ENCODE data around the gene RAPGEF1.

The RAPGEF1 gene

GRCh38 chr9:131752231-131752884, 12.5 kb upstream of the RAPGEF1 start:
- no peak for DNase-seq (ENCODE audit: low read depth)

- no peak for DNase-seq (ENCODE audit: low read depth)
These were observed 8.6 kb upstream of the RAPGEF1 start for GRCh38 chr9:131748411-131748955.

- peak; percentile 50 for DNase-seq (ENCODE audit: low read depth)
These were observed 7.5 kb upstream of the RAPGEF1 start for GRCh38 chr9:131747352-131747751.

- DNase-seq (ENCODE audit: low read depth): no peak
These were observed 5.7 kb upstream of the RAPGEF1 start for GRCh38 chr9:131745610-131746009.

DNA sequence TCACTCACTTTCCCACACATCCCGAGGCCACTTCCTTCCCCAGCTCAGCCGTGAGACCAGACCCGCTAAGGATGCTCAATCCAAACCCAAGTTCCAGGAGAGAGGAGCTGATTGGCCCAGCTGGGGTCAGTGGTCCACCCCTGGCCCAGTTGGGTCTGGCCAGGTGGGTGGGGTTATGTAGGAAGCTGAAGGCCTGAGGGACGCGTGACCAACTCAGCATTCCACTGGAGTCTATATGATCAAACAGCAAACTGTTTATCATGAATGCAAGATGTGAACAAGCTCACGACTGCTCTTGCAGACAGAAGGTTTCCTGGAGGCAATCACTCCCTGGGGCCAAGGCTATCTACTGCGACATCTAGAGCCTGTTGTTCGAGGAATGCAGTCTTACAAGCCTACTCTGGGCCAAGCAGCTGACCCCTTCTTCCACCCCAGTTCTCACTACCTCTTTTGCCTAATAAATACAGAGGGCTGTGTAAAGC, 4.9 kb upstream of the RAPGEF1 start:
- DNase-seq (ENCODE audit: low read depth): no peak

GRCh38 chr9:131744171-131744719, 4.4 kb upstream of the RAPGEF1 start:
- DNase-seq (ENCODE audit: low read depth): no peak

DNA sequence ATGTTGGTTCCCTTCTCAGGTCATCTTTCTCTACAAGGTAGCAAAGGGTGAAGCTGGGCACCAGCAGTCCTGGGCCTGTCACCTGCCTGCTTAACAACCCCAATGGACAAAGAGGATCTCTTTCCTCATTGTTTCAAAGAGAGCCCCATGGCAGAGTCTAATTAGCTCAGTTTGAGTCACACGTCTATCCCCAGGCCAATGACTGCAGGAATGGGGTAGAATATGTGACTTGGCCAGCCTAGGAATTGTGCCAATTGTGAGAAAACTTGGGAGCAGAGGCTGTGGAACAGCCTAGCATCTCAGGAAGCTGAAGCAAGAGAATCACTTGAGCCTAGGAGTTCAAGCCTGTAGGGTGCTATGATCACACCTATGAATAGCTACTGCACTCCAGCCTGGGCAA, 3.6 kb upstream of the RAPGEF1 start:
- no peak for DNase-seq (ENCODE audit: low read depth)

GRCh38 chr9:131743096-131743495, 3.2 kb upstream of the RAPGEF1 start:
- no peak for DNase-seq (ENCODE audit: low read depth)

- DNase-seq (ENCODE audit: low read depth): no peak
These were observed 1.0 kb upstream of the RAPGEF1 start for GRCh38 chr9:131740898-131741297.

DNA sequence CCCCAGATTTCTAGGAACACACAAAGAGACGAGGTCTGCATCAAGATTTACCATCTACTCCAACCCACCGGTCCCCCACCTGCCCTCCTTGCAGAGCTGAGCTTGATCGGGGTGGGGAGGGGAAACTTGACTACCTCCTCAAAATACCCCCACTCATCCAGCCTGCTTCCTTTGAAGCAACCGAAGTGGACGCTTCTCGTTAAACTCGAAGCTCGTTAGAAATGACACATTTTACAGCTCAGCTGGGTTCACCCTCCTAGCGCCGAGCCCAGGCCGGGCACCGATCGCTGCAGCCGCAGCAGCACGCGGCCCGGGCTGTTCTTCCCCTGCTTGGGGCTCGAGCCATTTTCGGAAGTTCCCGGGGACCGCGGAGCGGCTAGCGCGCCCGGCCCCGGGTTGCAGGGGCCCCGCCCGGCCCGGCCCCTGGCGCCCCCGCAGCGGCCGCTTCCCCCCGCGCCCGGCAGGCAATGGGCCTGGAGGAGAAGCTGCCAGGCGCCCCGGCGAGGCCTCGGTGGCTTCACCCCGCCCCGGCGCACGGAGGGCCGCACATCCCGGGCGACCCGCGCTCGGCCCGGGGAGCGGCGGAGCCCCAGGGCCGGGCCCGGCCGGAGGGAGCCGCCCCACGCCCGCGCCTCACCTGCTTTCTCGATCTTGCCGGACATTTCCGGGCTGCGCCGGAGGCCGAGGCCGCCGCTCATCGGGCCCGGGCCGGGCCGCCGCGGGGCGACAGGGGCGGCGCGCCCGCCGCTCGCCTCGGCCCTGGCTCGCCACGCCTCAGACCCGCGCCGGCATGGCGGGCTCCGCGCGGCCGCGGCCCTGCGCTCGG, 530 bp downstream of the RAPGEF1 start:
- no peak for DNase-seq (ENCODE audit: low read depth)

DNA sequence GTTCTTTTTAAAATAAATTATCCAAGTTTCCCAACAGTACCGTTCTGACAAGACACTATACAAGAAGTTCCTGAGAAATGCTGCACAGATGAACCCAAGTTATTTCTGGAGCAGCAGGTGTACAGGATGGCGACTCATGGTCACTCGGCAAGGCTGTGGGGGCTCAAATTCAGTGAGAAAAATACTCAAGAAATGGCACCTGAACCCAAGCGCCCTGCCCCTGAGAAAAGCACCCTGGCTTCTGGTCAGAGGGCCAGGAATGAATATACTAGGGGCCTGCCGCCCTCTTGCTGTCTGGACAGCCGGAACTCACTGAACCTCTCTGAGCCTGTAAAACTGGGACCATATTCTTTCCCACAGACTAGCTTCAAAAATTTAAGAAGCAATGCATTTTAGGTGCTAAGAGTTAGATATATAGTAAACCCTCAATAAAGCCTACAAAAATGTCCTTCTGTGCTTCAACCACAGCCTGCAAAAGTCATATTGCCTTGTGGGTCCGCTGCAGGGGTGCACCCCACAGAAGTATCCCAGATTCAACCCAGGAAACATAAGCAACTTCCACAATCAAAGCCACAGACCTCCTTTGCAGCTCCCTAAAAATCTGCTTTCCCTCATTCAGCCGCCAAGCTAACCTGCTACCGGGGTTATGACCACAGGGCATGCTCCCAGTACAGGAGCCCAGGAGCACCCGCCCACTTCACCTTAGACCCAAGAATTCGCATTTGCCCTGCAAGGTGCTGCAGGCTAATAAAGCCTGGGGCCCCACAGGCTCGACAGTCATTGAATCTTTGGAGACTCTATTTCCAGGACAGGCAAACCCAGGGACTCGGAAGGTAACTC, 1.4 kb downstream of the RAPGEF1 start:
- DNase-seq (ENCODE audit: low read depth): no peak

DNA sequence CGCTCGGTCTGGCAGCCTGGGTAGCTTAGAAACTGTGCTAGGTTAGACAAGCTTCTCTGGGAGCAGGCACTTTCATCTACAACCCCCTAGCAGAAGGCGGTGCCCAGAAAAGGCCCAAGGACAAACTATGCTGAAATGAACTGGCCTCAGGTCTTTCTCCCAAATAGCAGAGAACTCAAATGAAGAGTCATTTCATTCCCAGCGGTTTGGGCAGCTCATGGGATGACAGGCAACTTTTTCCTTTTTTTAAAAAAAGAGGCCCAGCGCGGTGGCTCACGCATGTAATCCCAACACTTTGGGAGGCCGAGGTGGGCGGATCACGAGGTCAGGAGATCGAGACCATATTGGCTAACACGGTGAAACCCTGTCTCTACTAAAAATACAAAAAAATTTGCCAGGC, 2.5 kb downstream of the RAPGEF1 start:
- DNase-seq (ENCODE audit: low read depth): no peak

- DNase-seq (ENCODE audit: low read depth): no peak
These were observed 3.4 kb downstream of the RAPGEF1 start for GRCh38 chr9:131736431-131736830.

GRCh38 chr9:131735238-131736128, 4.4 kb downstream of the RAPGEF1 start:
- DNase-seq (ENCODE audit: low read depth): no peak

DNA sequence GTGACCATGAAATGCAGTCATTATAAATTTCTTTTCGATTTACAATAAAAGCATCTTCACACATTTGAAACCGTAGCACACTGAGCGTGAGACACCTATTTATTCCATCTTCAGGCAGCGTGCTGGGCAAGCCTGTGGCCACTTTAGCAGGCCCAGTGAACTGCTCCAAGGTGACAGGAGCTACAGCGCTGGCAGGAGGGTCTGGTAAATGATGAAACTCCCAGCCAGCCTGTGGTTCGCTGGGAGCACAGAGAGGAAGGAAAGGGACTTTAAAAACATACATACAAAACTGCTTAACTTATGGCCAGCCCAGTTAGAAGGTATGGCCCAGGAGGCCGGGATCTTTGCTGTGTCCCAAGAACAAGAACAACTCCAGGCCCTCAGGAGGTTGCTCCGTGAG, 5.1 kb downstream of the RAPGEF1 start:
- DNase-seq (ENCODE audit: low read depth): no peak

GRCh38 chr9:131734165-131734610, 5.7 kb downstream of the RAPGEF1 start:
- no peak for DNase-seq (ENCODE audit: low read depth)

DNA sequence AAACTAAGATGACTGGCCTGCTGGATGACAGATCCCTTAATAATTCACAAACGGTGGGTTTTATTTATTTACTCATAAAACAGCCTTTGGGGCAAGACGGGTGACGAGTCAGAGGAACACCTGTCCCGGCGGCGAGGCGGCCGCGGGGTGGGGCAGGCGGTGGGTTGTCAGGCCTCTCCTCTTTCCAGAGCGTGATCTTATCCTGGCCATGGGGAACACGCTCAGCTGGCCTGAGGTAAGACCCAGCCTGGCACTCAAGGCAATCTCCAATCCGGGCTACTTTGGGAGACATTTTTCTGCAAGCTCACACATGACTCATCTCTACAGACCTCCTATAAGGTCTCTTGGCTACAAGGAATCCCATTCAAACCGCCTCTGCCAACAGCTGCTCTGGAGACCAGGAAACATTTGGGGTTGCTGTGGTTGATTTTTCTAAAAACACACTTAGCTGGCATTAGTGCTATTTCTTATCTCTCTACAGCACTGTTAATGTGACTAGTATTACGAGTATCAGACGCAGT, 6.3 kb downstream of the RAPGEF1 start:
- DNase-seq (ENCODE audit: low read depth): peak; percentile 75

DNA sequence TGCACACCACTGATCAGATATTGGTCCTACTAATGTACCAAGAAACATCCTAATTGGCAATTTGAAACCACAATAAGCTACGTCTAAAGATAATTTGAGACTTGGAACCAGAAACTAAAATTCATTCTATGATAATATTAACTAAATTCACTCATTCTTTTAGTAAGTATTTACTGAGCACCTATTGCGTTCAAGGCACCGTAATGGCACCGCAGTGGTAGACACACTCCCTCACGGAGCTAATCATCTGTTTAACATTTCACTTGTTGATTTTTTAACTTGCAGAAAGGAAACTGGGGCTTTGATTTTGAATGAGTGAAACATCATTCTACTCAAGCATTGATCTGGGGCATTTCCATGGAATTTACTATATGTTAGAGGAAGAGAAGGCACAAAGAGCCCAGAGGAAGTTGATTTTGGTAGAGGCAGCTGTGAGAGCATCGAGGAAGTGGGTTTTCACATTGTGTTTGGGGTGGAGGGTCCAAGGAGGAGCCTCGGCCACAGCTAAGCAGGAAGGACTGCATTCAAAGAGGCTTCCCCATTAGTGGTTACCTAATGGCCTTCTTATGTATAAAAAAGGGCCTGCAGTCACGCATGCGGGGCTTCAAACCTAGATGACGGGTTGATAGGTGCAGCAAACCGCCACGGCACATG, 7.1 kb downstream of the RAPGEF1 start:
- no peak for DNase-seq (ENCODE audit: low read depth)

- no peak for DNase-seq (ENCODE audit: low read depth)
These were observed 7.8 kb downstream of the RAPGEF1 start for GRCh38 chr9:131732061-131732526.

- DNase-seq (ENCODE audit: low read depth): no peak
These were observed 8.2 kb downstream of the RAPGEF1 start for GRCh38 chr9:131731644-131732043.

Data from fibroblast of the conjunctiva (primary cell).